Nephron (organoid): ENCODE data around the gene ABHD13.
A peak's percentile ranks its signal among the peaks of the same experiment; 100 is the strongest.
"Not testable (repeated sequence)": the region's sequence is repeated elsewhere in the genome, so short reads cannot be mapped to it uniquely, and the experiment has no call there.

Experiments used
- H3K27ac Mint-ChIP-seq, 3 experiments: 2 replicates each; pipeline ENCODE4 v1.8.0; 2020; ENCODE audit warnings: mixed read lengths in 3 of 3, mild to moderate bottlenecking in 2 of 3, moderate library complexity in 1 of 3
- H3K27me3 Mint-ChIP-seq: 2 replicates; pipeline ENCODE4 v1.8.0; 2021; ENCODE audit warnings: low read depth, mild to moderate bottlenecking, moderate library complexity, mixed read lengths
- H3K36me3 Mint-ChIP-seq: 2 replicates; pipeline ENCODE4 v1.8.0; 2020; ENCODE audit warnings: low read depth, mixed read lengths
- H3K4me1 Mint-ChIP-seq: 2 replicates; pipeline ENCODE4 v1.8.0; 2020; ENCODE audit warnings: mixed read lengths
- H3K4me3 Mint-ChIP-seq, 3 experiments: 2 replicates each; pipeline ENCODE4 v1.8.0; 2020; ENCODE audit warnings: mild to moderate bottlenecking in 3 of 3, mixed read lengths in 3 of 3, moderate library complexity in 2 of 3
- H3K9me3 Mint-ChIP-seq: 2 replicates; pipeline ENCODE4 v1.8.0; 2020; ENCODE audit warnings: mixed read lengths
- TF ChIP-seq, protein P1 (sequence below), 3 experiments: fragments of 200-600 bp; sonication (generic); IDR thresholded peaks; one replicate each; pipeline ENCODE4 v1.5.0; 2021; ENCODE audit warnings: antibody characterized with exemption in 3 of 3; ENCODE audit not compliant: unreplicated experiment in 3 of 3

The ABHD13 gene

DNA sequence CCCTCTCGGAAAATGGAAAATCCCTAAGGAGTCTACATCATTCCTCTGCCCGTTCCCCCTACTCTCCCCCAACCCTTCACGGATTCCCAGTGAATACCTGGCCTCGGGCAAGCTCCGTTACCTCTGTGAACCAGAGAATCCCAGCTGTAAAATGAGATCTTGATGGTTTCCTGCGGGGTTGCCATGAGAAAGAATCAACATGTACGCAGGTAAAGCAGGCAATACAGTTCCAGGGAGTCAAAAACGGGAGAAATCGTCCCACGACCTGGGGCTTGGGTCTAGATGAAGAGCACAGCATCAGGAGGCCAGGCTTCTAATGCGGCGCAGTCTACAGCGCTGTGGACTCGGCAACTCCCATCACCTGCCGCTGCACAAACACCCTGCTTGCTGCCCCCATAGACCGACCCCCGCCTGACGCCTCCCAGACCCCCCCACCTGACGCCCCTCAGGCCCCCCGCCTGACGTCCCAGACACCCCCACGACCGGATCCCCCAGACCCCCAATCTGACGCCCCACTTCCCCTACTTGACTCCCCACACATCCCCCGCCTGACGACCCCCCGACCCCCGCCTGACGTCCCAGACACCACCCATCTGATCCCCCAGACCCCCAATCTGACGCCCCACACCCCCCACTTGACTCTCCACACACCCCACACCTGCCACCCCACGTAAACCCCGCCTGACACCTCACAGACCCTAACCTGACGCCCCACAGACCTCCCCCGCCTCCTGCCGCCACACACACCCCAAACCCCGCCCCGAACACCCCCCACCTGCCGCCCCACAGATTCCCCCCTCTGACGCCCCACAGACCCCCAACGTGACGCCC is 3.5 kb upstream of the ABHD13 start:
- Mint-ChIP-seq H3K9me3 (no peaks in the 10 kb centered on the region), H3K4me1 (peaks cover 28% of the 10 kb centered on the region), H3K4me3 (peak overlapping the region; percentile 97 to 98 (median 97)), H3K27me3 (no peaks in the 10 kb centered on the region), H3K27ac (peak overlapping the region; percentile 14 to 68 (median 49)), H3K36me3 (peaks cover 10% of the 10 kb centered on the region)
- TF ChIP-seq, protein P1, sequence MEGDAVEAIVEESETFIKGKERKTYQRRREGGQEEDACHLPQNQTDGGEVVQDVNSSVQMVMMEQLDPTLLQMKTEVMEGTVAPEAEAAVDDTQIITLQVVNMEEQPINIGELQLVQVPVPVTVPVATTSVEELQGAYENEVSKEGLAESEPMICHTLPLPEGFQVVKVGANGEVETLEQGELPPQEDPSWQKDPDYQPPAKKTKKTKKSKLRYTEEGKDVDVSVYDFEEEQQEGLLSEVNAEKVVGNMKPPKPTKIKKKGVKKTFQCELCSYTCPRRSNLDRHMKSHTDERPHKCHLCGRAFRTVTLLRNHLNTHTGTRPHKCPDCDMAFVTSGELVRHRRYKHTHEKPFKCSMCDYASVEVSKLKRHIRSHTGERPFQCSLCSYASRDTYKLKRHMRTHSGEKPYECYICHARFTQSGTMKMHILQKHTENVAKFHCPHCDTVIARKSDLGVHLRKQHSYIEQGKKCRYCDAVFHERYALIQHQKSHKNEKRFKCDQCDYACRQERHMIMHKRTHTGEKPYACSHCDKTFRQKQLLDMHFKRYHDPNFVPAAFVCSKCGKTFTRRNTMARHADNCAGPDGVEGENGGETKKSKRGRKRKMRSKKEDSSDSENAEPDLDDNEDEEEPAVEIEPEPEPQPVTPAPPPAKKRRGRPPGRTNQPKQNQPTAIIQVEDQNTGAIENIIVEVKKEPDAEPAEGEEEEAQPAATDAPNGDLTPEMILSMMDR (IDR thresholded peaks at IDR 0.05; ENCODE audit: unreplicated experiment in 3 of 3) = no peak

DNA sequence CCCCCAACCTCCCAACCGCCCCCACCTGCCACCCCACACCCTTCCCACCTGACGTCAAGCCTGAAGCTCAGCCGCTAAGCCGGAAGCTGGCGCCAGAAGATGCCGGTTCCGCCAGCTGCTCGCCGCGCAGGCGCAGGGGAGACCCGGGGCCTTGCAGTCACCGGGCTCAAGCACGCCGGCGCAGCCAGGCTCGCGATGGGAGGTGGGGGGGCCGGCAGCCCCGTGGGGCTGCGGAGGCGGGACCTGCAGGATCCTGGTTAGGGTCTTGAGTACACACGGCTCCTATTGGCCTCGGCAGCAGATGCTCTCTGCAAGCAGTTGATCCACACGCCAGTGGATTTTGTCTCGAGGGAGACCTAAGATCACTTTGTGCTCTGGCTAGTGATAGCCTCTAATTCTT is 2.8 kb upstream of the ABHD13 start, which contains the start of gene LIG4:
LIG4 (minus strand) TSS at position 101 of the 400 bp plus-strand sequence. CDS start 4,268 bp downstream, outside the sequence.
- TF ChIP-seq, protein P1 (IDR thresholded peaks at IDR 0.05; ENCODE audit: unreplicated experiment in 3 of 3) = no peak
- Mint-ChIP-seq H3K27ac (peak within 1 kb of the TSS; percentile 15 to 97 (median 89)), H3K4me1 (peaks cover 36% of the 10 kb centered on the region), H3K9me3 (no peaks in the 10 kb centered on the region), H3K4me3 (peak within 1 kb of the TSS; percentile 97 to 98 (median 97)), H3K36me3 (peaks cover 4% of the 10 kb centered on the region), H3K27me3 (no peaks in the 10 kb centered on the region)

DNA sequence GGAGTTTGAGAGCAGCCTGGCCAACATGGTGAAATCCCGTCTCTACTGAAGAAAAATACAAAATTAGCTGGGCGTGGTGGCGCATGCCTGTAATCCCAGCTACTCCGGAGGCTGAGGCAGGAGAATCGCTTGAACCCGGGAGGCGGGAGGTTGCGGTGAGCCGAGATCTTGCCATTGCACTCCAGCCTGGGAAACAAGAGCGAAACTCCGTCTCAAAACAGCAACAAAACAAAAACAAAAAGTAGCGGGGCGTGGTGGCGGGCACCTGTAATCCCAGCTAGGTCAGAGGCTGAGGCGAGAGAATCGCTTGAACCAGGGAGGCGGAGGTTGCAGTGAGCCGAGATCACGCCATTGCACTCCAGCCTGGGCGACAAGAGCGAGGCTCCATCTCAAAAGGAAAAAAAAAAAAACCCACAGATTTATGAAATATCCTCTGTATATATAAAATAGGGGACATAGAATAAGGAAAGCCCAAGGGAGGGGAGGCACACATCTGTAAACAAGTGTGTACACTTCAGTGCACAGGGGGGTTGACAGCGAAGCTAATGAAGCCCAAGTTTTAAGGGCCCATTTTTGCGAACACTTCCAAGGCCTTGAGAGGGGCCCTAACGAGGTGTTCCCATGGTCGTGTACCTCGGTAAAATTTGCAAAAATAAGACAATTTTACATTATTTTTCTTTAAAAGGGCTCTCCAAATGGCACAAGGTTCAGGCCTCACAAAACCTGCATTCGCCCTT is 717 bp upstream of the ABHD13 start:
- H3K36me3 Mint-ChIP-seq, H3K27me3 Mint-ChIP-seq, H3K9me3 Mint-ChIP-seq: not testable (repeated sequence)
- Mint-ChIP-seq H3K4me3 (peak overlapping the region; percentile 97 to 98 (median 97)), H3K4me1 (peaks cover 41% of the 10 kb centered on the region), H3K27ac (peak overlapping the region; percentile 94 to 98 (median 97))

DNA sequence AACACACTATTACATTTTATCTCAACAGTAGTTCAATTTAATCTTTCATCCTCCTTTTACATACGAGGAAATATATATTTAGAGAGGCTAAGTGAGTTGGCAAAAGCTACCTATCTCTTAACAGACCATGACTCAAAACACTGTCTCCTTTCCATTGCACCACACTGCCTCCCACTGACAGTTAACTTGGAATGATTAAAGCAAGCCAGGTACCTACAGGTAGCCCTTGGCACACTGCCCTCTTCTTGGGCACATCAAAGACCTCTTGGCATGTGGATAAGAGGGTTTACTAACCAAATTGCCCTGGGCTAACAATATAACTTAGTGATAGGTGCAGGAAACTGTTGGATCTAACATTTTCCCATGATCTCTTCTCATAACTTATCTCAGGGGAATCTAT is 1.8 kb downstream of the ABHD13 start:
- peak overlapping the region; percentile 89 to 98 (median 91) for H3K4me3 Mint-ChIP-seq
- H3K4me1 Mint-ChIP-seq = peaks cover 33% of the 10 kb centered on the region
- no peaks in the 10 kb centered on the region for H3K9me3 Mint-ChIP-seq
- H3K27ac Mint-ChIP-seq = peak overlapping the region; percentile 45 to 69 (median 63)
- no peaks in the 10 kb centered on the region for H3K36me3 Mint-ChIP-seq
- no peaks in the 10 kb centered on the region for H3K27me3 Mint-ChIP-seq
- TF ChIP-seq, protein P1 (IDR thresholded peaks at IDR 0.05; ENCODE audit: unreplicated experiment in 3 of 3) = no peak

DNA sequence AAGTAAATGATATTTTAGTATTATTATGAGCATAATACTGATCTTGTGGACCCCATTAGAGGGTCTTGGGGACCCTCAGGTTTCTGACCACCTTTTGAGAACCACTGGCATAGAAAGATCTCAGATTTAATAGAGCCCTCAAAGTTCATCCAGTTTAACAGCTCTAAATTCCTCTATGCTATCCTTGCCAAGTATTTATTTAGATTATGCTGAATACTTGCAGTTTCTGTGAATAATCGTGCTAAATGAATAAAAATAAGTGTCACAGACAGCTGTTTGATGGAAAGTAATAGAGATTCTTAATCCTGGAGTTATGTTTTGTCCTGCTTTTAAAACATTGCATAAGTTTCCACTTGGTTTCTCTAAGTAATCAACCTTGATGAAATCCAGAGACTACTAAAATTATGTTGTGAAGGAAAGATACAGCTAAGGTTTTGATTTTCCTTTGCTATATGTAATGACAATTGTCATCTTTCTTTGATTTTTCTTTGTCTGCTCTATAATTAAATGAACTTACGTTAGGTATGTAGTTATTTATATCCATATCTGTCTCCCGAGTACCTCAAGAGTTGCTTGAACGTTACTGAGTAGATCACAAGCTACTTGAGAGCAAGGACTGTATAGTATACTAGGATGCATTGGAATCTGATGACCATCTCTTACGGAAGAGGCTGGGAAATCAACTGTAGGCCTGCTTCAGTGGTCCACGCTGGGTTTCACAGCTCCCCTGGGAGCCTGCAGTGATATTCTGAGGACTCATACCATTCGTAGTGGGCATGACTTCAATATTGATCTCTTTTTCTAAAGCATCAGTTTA is 5.7 kb downstream of the ABHD13 start:
- Mint-ChIP-seq H3K36me3 (no peaks in the 10 kb centered on the region), H3K4me1 (peaks cover 20% of the 10 kb centered on the region), H3K27me3 (no peaks in the 10 kb centered on the region), H3K27ac (no peak overlapping the region), H3K9me3 (no peaks in the 10 kb centered on the region), H3K4me3 (no peak overlapping the region)
- TF ChIP-seq, protein P1 (IDR thresholded peaks at IDR 0.05; ENCODE audit: unreplicated experiment in 3 of 3) = no peak

DNA sequence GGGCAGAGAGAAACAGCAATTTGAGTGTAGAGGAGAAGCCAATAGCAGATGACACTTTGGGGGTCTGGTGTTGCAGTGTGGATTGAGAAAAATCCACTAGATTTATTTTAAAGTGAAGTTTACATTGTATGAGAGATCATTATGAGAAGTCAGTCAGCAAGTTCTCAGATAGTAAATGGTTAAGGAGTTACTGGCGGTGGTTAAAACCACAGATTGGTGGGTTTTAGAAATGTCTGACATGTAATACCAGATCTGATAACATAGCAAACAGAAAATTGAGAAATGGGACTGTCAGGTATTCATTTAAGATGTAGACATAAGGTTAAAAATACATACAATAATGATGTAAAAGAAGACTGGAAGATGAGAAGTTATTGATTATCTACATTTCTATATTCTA is 7.2 kb downstream of the ABHD13 start:
- Mint-ChIP-seq H3K4me3 (no peak overlapping the region), H3K4me1 (peaks cover 5% of the 10 kb centered on the region), H3K27me3 (no peaks in the 10 kb centered on the region), H3K9me3 (no peaks in the 10 kb centered on the region), H3K36me3 (peaks cover 12% of the 10 kb centered on the region), H3K27ac (no peak overlapping the region)
- TF ChIP-seq, protein P1 (IDR thresholded peaks at IDR 0.05; ENCODE audit: unreplicated experiment in 3 of 3) = no peak
